Measurements from ENCODE around the gene PTGIS. TPM values are rescaled to one million over a fixed set of nuclear protein-coding genes. Genes with fewer than 3 reads are reported as not detected.

The PTGIS gene
- total and polyA plus RNA-seq, 2 donors (not counting 3 experiments of a cell fraction or from before 2014, with no cell fraction given): 6.2 to 11.8 TPM

DNA sequence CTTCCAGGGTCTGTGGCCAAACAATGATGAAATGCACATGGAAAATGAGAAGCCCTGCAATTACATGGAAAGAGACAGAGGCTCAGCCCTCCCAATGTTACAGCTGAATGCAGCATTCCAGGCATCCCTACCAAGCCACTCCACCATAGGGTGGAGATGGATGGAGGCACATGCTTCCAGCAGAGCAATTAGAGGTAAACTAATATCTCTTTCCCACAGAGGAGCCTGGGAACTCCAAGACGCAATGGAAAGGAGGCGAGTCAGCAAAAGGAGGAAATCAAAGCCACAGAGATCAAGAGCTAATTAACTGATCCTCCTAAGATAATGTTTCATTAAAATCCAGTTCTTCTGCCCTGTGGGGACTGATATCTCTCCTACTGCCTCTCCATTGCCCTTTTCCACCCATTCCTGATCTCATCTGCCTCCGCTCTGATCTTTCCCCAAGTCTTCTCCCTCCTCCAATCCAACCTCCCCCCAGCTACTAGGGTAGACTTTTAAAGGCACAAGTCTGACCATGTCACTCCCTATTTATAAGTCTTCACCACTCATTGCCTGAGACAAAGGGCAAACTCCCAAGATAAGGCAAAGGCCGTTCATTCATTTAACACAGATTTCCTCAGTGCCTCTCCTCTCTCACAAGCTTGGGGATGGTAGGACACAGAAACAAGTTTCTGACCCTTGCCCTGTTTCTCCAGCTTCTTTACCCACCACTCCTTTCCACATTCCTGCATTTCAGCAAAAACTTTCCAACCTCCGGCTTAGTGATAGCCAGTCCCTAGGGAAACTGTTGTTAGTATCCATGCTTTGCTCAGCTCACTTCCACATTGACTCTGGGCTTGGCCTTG is 71.2 kb downstream of the PTGIS start:
- ChIA-PET CTCF (interaction anchor here (1.6 to 4.2 kb wide), 3 partner anchors 11 to 13 kb away, joined by 4 to 24 read pairs (median 7); no protein-coding TSS in a partner anchor), POLR2A (no interaction called here)
- no peaks in the 10 kb centered on the region for H3K9me3 ChIP-seq (replicated peaks; ENCODE audit: control insufficient read depth, insufficient read depth, low read length)
- no peaks in the 10 kb centered on the region for H3K36me3 ChIP-seq (ENCODE audit: control insufficient read depth in 2 of 2, extremely low read depth in 1 of 2, insufficient read depth in 2 of 2, low read length in 2 of 2)
- no peaks in the 10 kb centered on the region for H3K4me1 ChIP-seq (ENCODE audit: control insufficient read depth, extremely low read depth, insufficient read depth, low read length)
- no peak overlapping the region for H2AFZ ChIP-seq (ENCODE audit: low read depth, low read length)
- H3K9me1 ChIP-seq (replicated peaks; ENCODE audit: control insufficient read depth, extremely low read depth, insufficient read depth, low read length): no peaks in the 10 kb centered on the region
- DNase-seq (ENCODE audit: low read depth, low spot score) (no peak), FAIRE-seq (no peak)
- dilution Hi-C loops (cut with MboI; ENCODE audit: extremely low pct_ligation_motif_present, low sequenced_read_pairs) (no loop called here), intact Hi-C loops (cut with micrococcal nuclease) (no loop called here)
- H3K4me2 ChIP-seq (ENCODE audit: insufficient read depth, low read length): no peak overlapping the region
- TF ChIP-seq GATA2 (IDR thresholded peaks at IDR 0.05; ENCODE audit: insufficient read depth, insufficient read length, low read depth, low read length) (no peak), CTCF (IDR thresholded peaks at IDR 0.05; ENCODE audit: extremely low read depth in 1 of 2, insufficient read depth in 1 of 2, low read depth in 1 of 2, low read length in 2 of 2) (no peak)
- H3K4me3 ChIP-seq (replicated peaks in 1 of 3; ENCODE audit: insufficient read depth in 1 of 3, low read depth in 1 of 3, low read length in 3 of 3): no peak overlapping the region
- no peak overlapping the region for H3K9ac ChIP-seq (replicated peaks; ENCODE audit: extremely low read depth, insufficient read depth, low read length)
- BruUV-seq (replicated peaks): no TSS peak
- H3K79me2 ChIP-seq (ENCODE audit: control insufficient read depth, insufficient read depth, low read length): no peaks in the 10 kb centered on the region
- no peak overlapping the region for H3K27ac ChIP-seq (ENCODE audit: insufficient read depth, low read depth, low read length)
- no peaks in the 10 kb centered on the region for H4K20me1 ChIP-seq (replicated peaks; ENCODE audit: control insufficient read depth, extremely low read depth, insufficient read depth, low read length)
- H3K27me3 ChIP-seq (ENCODE audit: control insufficient read depth in 2 of 2, insufficient read depth in 2 of 2, low read length in 2 of 2): peaks cover 14 to 15% of the 10 kb centered on the region in 2 experiments

- Histone ChIP-seq H3K9me1 (replicated peaks; ENCODE audit: control insufficient read depth, extremely low read depth, insufficient read depth, low read length) (no peaks in the 10 kb centered on the region), H3K9ac (replicated peaks; ENCODE audit: extremely low read depth, insufficient read depth, low read length) (no peak overlapping the region), H3K9me3 (replicated peaks; ENCODE audit: control insufficient read depth, insufficient read depth, low read length) (no peaks in the 10 kb centered on the region), H3K79me2 (ENCODE audit: control insufficient read depth, insufficient read depth, low read length) (no peaks in the 10 kb centered on the region), H4K20me1 (replicated peaks; ENCODE audit: control insufficient read depth, extremely low read depth, insufficient read depth, low read length) (no peaks in the 10 kb centered on the region), H3K4me3 (replicated peaks in 1 of 3; ENCODE audit: insufficient read depth in 1 of 3, low read depth in 1 of 3, low read length in 3 of 3) (no peak overlapping the region), H2AFZ (ENCODE audit: low read depth, low read length) (no peak overlapping the region), H3K4me1 (ENCODE audit: control insufficient read depth, extremely low read depth, insufficient read depth, low read length) (no peaks in the 10 kb centered on the region), H3K36me3 (ENCODE audit: control insufficient read depth in 2 of 2, extremely low read depth in 1 of 2, insufficient read depth in 2 of 2, low read length in 2 of 2) (no peaks in the 10 kb centered on the region), H3K4me2 (ENCODE audit: insufficient read depth, low read length) (no peak overlapping the region), H3K27me3 (ENCODE audit: control insufficient read depth in 2 of 2, insufficient read depth in 2 of 2, low read length in 2 of 2) (peaks cover 14 to 15% of the 10 kb centered on the region in 2 experiments), H3K27ac (ENCODE audit: insufficient read depth, low read depth, low read length) (no peak overlapping the region)
- no TSS peak for BruUV-seq (replicated peaks)
- FAIRE-seq: no peak
- ChIA-PET CTCF (interaction anchor here (4.2 kb wide), 1 partner anchor 12 kb away, joined by 24 read pairs; no protein-coding TSS in a partner anchor), POLR2A (no interaction called here)
- intact Hi-C loops (cut with micrococcal nuclease): no loop called here
- dilution Hi-C loops (cut with MboI; ENCODE audit: extremely low pct_ligation_motif_present, low sequenced_read_pairs): no loop called here
- TF ChIP-seq POLR2A (IDR thresholded peaks at IDR 0.05; ENCODE audit: low read depth, low read length): no peak
- TF ChIP-seq POLR2AphosphoS5 (IDR thresholded peaks at IDR 0.05; ENCODE audit: insufficient read depth, low read depth, low read length): no peak
- no peak for TF ChIP-seq JUN (IDR thresholded peaks at IDR 0.05; ENCODE audit: borderline replicate concordance, insufficient read depth, insufficient read length, low read depth)
- no peak for TF ChIP-seq CTCF (IDR thresholded peaks at IDR 0.05; ENCODE audit: extremely low read depth in 1 of 2, insufficient read depth in 1 of 2, low read depth in 1 of 2, low read length in 2 of 2)
- no peak for TF ChIP-seq FOS (IDR thresholded peaks at IDR 0.05; ENCODE audit: borderline replicate concordance, insufficient read depth, low read length)
- no peak for TF ChIP-seq EZH2 (IDR thresholded peaks at IDR 0.05; ENCODE audit: borderline replicate concordance, low read depth, low read length, severe bottlenecking)
- TF ChIP-seq GATA2 (IDR thresholded peaks at IDR 0.05; ENCODE audit: insufficient read depth, insufficient read length, low read depth, low read length): no peak
- TF ChIP-seq, protein P1, sequence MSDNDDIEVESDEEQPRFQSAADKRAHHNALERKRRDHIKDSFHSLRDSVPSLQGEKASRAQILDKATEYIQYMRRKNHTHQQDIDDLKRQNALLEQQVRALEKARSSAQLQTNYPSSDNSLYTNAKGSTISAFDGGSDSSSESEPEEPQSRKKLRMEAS (IDR thresholded peaks at IDR 0.05; ENCODE audit: insufficient read depth, insufficient read length): no peak
- no peak for TF ChIP-seq MYC (IDR thresholded peaks at IDR 0.05; ENCODE audit: low read depth, low read length)
- no peak for DNase-seq (ENCODE audit: low read depth, low spot score)
Observed at GRCh38 chr20:49496043-49496442, 71.9 kb downstream of the PTGIS start.
